ENCODE measurements around the gene NTSR1.

Gene NTSR1

GRCh38 chr20:62804021-62804626 lies 95.5 kb downstream of the NTSR1 start:
- H3K27ac ChIP-seq, result peak overlapping the region; percentile 84; the same call in 1 of the 2 replicates
- TF ChIP-seq ZFX (IDR thresholded peaks at IDR 0.05) (no peak), CTCF (conservative IDR thresholded peaks at IDR 0.05) (no peak)

GRCh38 chr20:62804627-62805154 lies 96.1 kb downstream of the NTSR1 start, which contains the start of gene OGFR:
Gene OGFR (plus strand): TSS chr20:62804835. CDS start chr20:62804860, 25 bp downstream.
- TF ChIP-seq ZFX (IDR thresholded peaks at IDR 0.05) (no peak), CTCF (conservative IDR thresholded peaks at IDR 0.05) (no peak)
- H3K27ac ChIP-seq, result peak within 1 kb of the TSS; percentile 84

GRCh38 chr20:62805155-62805710 lies 96.6 kb downstream of the NTSR1 start:
- TF ChIP-seq CTCF (conservative IDR thresholded peaks at IDR 0.05) (no peak), ZFX (IDR thresholded peaks at IDR 0.05) (peak; percentile 88)
- H3K27ac ChIP-seq, result peak overlapping the region; percentile 84

- H3K27ac ChIP-seq, result peak overlapping the region; percentile 84
- TF ChIP-seq ZFX (IDR thresholded peaks at IDR 0.05), result no peak
- TF ChIP-seq CTCF (conservative IDR thresholded peaks at IDR 0.05), result no peak
Measured at GRCh38 chr20:62805711-62806382, 97.2 kb downstream of the NTSR1 start.

- H3K27ac ChIP-seq, result peak overlapping the region; percentile 84
- no peak for TF ChIP-seq CTCF (conservative IDR thresholded peaks at IDR 0.05)
- no peak for TF ChIP-seq ZFX (IDR thresholded peaks at IDR 0.05)
Measured at GRCh38 chr20:62806383-62807050, 97.9 kb downstream of the NTSR1 start.

- no peak for TF ChIP-seq ZFX (IDR thresholded peaks at IDR 0.05)
- no peak overlapping the region for H3K27ac ChIP-seq
Measured at GRCh38 chr20:62807444-62808210, 99.0 kb downstream of the NTSR1 start.

- TF ChIP-seq ZFX (IDR thresholded peaks at IDR 0.05), result no peak
- peak; percentile 98 for TF ChIP-seq CTCF (conservative IDR thresholded peaks at IDR 0.05)
- H3K27ac ChIP-seq, result no peak overlapping the region
Measured at GRCh38 chr20:62808211-62808865, 99.7 kb downstream of the NTSR1 start.

Data from C4-2B (cell line).